ENCODE results near the gene RCAN1.

DNA sequence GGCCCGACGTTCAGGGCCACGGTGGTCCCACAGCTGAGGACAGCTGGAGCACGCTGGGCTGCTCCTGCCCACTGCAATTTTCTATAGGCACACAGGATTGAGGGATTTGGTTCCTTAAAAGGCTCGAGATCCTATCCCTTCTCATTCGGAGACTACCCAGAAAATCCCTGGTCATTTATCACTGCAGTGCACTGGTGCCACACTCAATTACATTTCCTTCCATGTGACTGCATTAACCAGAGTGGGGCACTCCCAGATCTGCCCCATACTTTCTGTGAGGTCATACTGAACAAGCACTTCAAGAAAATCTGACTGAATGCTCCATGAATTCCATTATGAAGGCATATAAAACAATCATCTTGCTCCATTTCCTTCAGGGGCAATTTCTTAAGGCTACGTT lies 53.1 kb downstream of the RCAN1 start:
- no peak for TF ChIP-seq CTCF (IDR thresholded peaks at IDR 0.05 in 2 of 3, conservative IDR thresholded peaks at IDR 0.05 in 1 of 3; ENCODE audit: borderline replicate concordance in 1 of 3, insufficient read depth in 1 of 3, low read depth in 2 of 3, low read length in 2 of 3)
- no peak for TF ChIP-seq ZFX (IDR thresholded peaks at IDR 0.05)
- no peak for TF ChIP-seq POLR2A (IDR thresholded peaks at IDR 0.05; ENCODE audit: borderline replicate concordance, extremely low read depth, insufficient read depth, insufficient read length)
- no peak for TF ChIP-seq CEBPB (IDR thresholded peaks at IDR 0.05; ENCODE audit: low read depth)
- no peak for TF ChIP-seq POLR2AphosphoS5 (IDR thresholded peaks at IDR 0.05; ENCODE audit: low read depth, low read length)
